NB4 (cell line): ENCODE results near the gene GALNT12.

Source experiments
- DNase-seq: peaks from one replicate; pipeline ENCODE4 v3.0.0; 2010; ENCODE audit warnings: low read depth
- H3K4me3 ChIP-seq: one replicate; pipeline ENCODE4 v1.5.1; 2011; ENCODE audit warnings: mild to moderate bottlenecking, low read depth, low read length, moderate library complexity
- MYC ChIP-seq: IDR thresholded peaks from 2 replicates; pipeline ENCODE4 v1.6.1; 2011; ENCODE audit warnings: low read depth, low read length
- POLR2A ChIP-seq: IDR thresholded peaks from 2 replicates; pipeline ENCODE4 v1.6.1; 2011; ENCODE audit warnings: mild to moderate bottlenecking; ENCODE audit not compliant: insufficient read length; ENCODE audit errors: extremely low read depth
- TF ChIP-seq, protein P1 (sequence below): IDR thresholded peaks from one replicate; pipeline ENCODE4 v1.5.1; 2012; ENCODE audit warnings: low read depth, low read length
- TF ChIP-seq, protein P2 (sequence below): IDR thresholded peaks from 2 replicates; pipeline ENCODE4 v1.6.1; 2011; ENCODE audit warnings: low read depth, low read length

GALNT12 gene

DNA sequence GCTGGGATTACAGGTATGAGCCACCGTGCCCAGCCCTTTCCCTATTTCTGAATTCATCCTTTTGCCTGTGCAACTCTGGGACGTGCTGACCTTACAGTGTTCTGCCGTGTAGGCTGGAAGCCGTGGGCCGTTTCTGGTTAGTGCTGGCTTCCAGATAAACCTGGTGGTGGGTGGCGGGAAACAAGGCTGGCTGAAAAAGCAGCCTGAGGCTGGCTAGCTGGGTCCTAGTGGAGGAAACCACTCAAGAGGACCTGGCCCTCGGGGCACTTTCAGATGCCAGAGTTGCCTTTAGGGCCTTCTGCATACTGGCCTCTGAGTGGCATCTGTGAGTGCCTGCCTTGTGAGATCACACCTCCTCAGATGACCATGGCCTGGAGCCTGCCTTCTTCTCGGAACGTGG lies 26.9 kb downstream of the GALNT12 start:
- H3K4me3 ChIP-seq = no peak overlapping the region
- TF ChIP-seq, protein P1, sequence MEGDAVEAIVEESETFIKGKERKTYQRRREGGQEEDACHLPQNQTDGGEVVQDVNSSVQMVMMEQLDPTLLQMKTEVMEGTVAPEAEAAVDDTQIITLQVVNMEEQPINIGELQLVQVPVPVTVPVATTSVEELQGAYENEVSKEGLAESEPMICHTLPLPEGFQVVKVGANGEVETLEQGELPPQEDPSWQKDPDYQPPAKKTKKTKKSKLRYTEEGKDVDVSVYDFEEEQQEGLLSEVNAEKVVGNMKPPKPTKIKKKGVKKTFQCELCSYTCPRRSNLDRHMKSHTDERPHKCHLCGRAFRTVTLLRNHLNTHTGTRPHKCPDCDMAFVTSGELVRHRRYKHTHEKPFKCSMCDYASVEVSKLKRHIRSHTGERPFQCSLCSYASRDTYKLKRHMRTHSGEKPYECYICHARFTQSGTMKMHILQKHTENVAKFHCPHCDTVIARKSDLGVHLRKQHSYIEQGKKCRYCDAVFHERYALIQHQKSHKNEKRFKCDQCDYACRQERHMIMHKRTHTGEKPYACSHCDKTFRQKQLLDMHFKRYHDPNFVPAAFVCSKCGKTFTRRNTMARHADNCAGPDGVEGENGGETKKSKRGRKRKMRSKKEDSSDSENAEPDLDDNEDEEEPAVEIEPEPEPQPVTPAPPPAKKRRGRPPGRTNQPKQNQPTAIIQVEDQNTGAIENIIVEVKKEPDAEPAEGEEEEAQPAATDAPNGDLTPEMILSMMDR = no peak
- no peak for TF ChIP-seq POLR2A
- TF ChIP-seq, protein P2, sequence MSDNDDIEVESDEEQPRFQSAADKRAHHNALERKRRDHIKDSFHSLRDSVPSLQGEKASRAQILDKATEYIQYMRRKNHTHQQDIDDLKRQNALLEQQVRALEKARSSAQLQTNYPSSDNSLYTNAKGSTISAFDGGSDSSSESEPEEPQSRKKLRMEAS = no peak
- TF ChIP-seq MYC = no peak
- no peak for DNase-seq

DNA sequence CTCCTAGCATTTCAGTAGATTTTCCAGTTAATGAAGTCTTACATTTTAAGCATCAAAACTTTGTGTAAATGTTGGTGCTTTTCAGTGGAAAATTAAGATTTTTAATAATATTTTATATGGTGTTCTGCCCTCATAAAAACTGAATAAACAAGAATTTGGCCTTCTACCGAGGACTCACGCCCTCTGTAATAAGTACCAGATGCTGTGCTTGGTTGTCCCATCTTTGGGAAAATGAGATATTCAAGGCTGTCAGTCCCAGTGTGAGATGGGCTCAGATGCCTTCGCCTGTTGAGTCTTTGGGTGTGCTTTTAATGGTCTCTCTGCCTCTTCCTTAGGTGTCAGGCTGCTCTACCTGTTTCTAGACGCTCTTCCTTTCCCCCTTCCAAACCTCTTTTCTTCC lies 28.7 kb downstream of the GALNT12 start:
- H3K4me3 ChIP-seq = no peak overlapping the region
- TF ChIP-seq, protein P2 = no peak
- TF ChIP-seq, protein P1 = no peak
- DNase-seq = no peak

DNA sequence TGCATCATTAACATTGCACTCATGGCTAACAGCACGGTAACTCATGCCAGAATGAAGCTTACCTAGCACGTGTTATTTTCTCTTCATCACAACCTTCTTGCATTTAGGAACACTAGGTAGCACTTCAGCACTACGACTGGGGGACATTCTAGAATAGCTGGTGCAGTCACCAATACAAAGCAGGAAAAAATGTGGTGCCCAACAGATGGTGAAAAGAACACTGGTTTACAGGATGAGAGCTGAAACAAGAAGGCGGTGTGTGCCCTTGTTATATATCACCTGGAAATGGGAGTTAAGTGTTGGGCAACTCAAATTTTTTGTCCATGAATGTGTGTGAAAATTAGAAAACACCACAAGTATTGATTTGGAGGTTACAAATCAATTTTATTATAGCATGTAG lies 30.0 kb downstream of the GALNT12 start:
- no peak overlapping the region for H3K4me3 ChIP-seq
- TF ChIP-seq, protein P2 = no peak
- no peak for TF ChIP-seq MYC
- TF ChIP-seq, protein P1 = no peak
- TF ChIP-seq POLR2A = no peak
- no peak for DNase-seq

DNA sequence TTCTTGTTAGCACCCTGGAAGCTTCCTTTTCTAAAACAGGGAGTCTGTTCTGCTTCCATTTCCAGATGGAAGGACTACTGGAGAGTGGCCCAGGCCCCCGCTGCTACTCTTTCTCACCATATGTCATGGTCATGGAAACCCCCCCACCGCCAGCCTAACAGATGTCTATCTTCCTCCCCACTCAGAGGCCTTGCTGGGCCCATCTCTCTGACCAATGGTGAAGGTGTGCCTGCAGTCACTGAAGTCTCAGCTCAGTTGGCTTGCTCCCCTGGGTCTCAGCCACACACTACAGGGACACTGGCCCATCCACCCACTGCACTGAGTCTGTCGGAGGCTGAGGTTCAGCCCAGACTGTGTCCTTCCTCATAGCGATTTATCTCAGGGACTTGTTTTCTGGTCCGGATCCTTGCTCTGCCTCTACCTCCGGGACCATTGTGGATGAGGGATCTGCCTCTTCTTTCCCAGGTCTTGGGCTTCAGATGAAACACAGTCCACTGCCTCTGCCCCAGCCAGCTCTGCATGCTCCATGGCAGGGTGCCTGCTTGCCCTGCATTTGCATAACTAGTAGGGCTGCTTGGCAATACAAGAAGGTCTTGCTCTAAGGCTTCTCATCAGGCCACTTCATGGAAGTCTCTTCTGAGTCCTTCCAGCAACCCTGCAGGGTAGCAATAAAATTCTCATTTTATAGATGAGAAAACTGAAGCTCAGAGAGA lies 30.8 kb downstream of the GALNT12 start:
- TF ChIP-seq MYC (no peak), POLR2A (no peak)
- TF ChIP-seq, protein P1 = no peak
- TF ChIP-seq, protein P2 = no peak
- DNase-seq = no peak

DNA sequence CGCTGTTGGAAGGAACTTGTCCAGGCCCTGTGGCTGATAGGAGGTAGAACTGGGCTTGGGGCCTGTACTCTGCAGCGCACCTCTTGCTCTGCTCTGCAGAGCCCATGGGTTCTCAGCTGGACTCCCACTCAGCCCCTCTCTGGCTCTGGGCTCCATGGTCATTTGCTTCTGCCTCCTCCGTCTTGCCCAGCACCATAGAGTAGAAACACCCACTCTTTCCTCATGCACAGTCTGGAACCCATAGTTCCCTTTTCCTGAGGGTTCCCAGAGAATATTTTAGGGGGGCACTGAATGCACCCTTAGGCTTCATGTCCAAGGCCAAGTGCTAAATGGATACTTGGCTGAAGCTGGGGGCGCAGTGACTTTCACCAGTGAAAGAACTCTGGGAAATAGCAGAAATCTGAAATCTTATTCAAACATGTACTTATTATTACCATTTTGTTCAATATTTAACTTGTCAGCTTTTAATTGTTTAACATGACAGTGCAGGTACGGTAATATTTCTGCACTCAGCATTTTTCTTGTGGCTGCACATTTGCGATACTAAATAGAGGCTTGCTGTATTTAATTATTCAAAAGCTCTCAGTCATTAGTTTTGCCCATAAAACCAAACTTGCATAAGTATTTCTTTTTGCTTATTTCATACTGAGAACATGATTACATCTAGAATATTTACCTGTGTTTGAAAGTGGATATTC lies 31.5 kb downstream of the GALNT12 start:
- no peak for DNase-seq
- TF ChIP-seq, protein P2 = no peak
- TF ChIP-seq POLR2A = no peak
- H3K4me3 ChIP-seq = no peak overlapping the region

More for the DNA sequence above, 30.8 kb downstream of the GALNT12 start:
- H3K4me3 ChIP-seq = no peak overlapping the region

DNA sequence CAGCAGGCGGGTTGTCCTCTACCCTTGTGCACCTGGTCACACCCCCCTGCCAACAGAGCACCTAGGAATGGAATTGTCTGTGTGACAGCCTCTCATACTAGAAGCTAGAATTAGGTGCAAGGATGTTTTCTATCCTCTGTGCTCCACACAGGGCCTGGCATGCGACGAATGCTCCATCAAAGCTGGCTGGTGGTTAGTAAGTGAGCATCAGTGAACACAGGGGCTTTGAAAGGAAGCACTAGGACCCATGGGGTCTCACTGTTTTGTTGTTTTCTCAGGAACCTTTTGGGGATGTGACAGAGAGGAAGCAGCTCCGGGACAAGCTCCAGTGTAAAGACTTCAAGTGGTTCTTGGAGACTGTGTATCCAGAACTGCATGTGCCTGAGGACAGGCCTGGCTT lies 32.3 kb downstream of the GALNT12 start:
- no peak for TF ChIP-seq POLR2A
- TF ChIP-seq, protein P1 = no peak
- TF ChIP-seq, protein P2 = no peak
- no peak for TF ChIP-seq MYC
- H3K4me3 ChIP-seq = no peak overlapping the region
- DNase-seq = no peak
